Activated T-cell treated with anti-CD3 and anti-CD28 coated beads, Interleukin-2, amount 50 U/mL, for 24 hours (primary cell): ENCODE data around the gene ACOT11.

Experiments used
- DNase-seq: peaks from one replicate; pipeline ENCODE4 v3.0.0-alpha.2; 2020
- H3K27ac Mint-ChIP-seq: 2 replicates; pipeline ENCODE4 v1.8.0; 2020; ENCODE audit warnings: mild to moderate bottlenecking, mixed read lengths
- H3K27me3 Mint-ChIP-seq: 2 replicates; pipeline ENCODE4 v1.8.0; 2020; ENCODE audit warnings: mixed read lengths
- H3K36me3 Mint-ChIP-seq: 2 replicates; pipeline ENCODE4 v1.8.0; 2020; ENCODE audit warnings: low read depth, mixed read lengths
- H3K4me1 Mint-ChIP-seq: 2 replicates; pipeline ENCODE4 v1.8.0; 2020; ENCODE audit warnings: low read depth, mixed read lengths
- H3K4me3 Mint-ChIP-seq: 2 replicates; pipeline ENCODE4 v1.8.0; 2020; ENCODE audit warnings: mild to moderate bottlenecking, moderate library complexity, mixed read lengths
- H3K9me3 Mint-ChIP-seq: 2 replicates; pipeline ENCODE4 v1.8.0; 2020; ENCODE audit warnings: mixed read lengths

ACOT11 gene

GRCh38 chr1:54600947-54601721, 53.1 kb downstream of the ACOT11 start:
- no peak overlapping the region for H3K27ac Mint-ChIP-seq

GRCh38 chr1:54601730-54602129, 53.7 kb downstream of the ACOT11 start:
- no peaks in the 10 kb centered on the region for H3K36me3 Mint-ChIP-seq
- no peaks in the 10 kb centered on the region for H3K9me3 Mint-ChIP-seq
- peaks cover 15% of the 10 kb centered on the region for H3K4me1 Mint-ChIP-seq
- DNase-seq = no peak
- no peak overlapping the region for H3K27ac Mint-ChIP-seq
- no peaks in the 10 kb centered on the region for H3K27me3 Mint-ChIP-seq
- H3K4me3 Mint-ChIP-seq = no peak overlapping the region

More at GRCh38 chr1:54600947-54601721, 53.1 kb downstream of the ACOT11 start:
- no peak for DNase-seq
- H3K9me3 Mint-ChIP-seq = no peaks in the 10 kb centered on the region
- no peaks in the 10 kb centered on the region for H3K27me3 Mint-ChIP-seq
- H3K4me3 Mint-ChIP-seq = no peak overlapping the region
- no peaks in the 10 kb centered on the region for H3K36me3 Mint-ChIP-seq
- peaks cover 15% of the 10 kb centered on the region for H3K4me1 Mint-ChIP-seq

- no peak overlapping the region for H3K27ac Mint-ChIP-seq
Observed at GRCh38 chr1:54602554-54602953, 54.5 kb downstream of the ACOT11 start.

GRCh38 chr1:54603241-54603640, 55.2 kb downstream of the ACOT11 start:
- no peak overlapping the region for H3K4me3 Mint-ChIP-seq
- no peak overlapping the region for H3K27ac Mint-ChIP-seq
- H3K4me1 Mint-ChIP-seq = peaks cover 15% of the 10 kb centered on the region
- H3K36me3 Mint-ChIP-seq = no peaks in the 10 kb centered on the region
- no peaks in the 10 kb centered on the region for H3K9me3 Mint-ChIP-seq
- H3K27me3 Mint-ChIP-seq = no peaks in the 10 kb centered on the region
- no peak for DNase-seq

More at GRCh38 chr1:54602554-54602953, 54.5 kb downstream of the ACOT11 start:
- H3K9me3 Mint-ChIP-seq = no peaks in the 10 kb centered on the region
- no peaks in the 10 kb centered on the region for H3K36me3 Mint-ChIP-seq
- H3K4me3 Mint-ChIP-seq = no peak overlapping the region
- no peak for DNase-seq
- no peaks in the 10 kb centered on the region for H3K27me3 Mint-ChIP-seq
- peaks cover 15% of the 10 kb centered on the region for H3K4me1 Mint-ChIP-seq

- Mint-ChIP-seq H3K4me1 (peaks cover 15% of the 10 kb centered on the region), H3K9me3 (no peaks in the 10 kb centered on the region), H3K27me3 (no peaks in the 10 kb centered on the region), H3K36me3 (no peaks in the 10 kb centered on the region), H3K27ac (no peak overlapping the region), H3K4me3 (no peak overlapping the region)
- DNase-seq = no peak
Observed at GRCh38 chr1:54604051-54604450, 56.0 kb downstream of the ACOT11 start.

GRCh38 chr1:54604572-54605370, 56.7 kb downstream of the ACOT11 start:
- Mint-ChIP-seq H3K27me3 (no peaks in the 10 kb centered on the region), H3K36me3 (no peaks in the 10 kb centered on the region), H3K4me1 (peaks cover 15% of the 10 kb centered on the region), H3K4me3 (no peak overlapping the region), H3K27ac (peak overlapping the region; percentile 59), H3K9me3 (no peaks in the 10 kb centered on the region)
- peak; percentile 45 for DNase-seq

- no peak for DNase-seq
- H3K27ac Mint-ChIP-seq = no peak overlapping the region
- H3K9me3 Mint-ChIP-seq = no peaks in the 10 kb centered on the region
- H3K36me3 Mint-ChIP-seq = no peaks in the 10 kb centered on the region
- H3K27me3 Mint-ChIP-seq = no peaks in the 10 kb centered on the region
- H3K4me1 Mint-ChIP-seq = peaks cover 15% of the 10 kb centered on the region
- H3K4me3 Mint-ChIP-seq = no peak overlapping the region
Observed at GRCh38 chr1:54606096-54606989, 58.3 kb downstream of the ACOT11 start.

- H3K27ac Mint-ChIP-seq = no peak overlapping the region
- peaks cover 15% of the 10 kb centered on the region for H3K4me1 Mint-ChIP-seq
- H3K36me3 Mint-ChIP-seq = no peaks in the 10 kb centered on the region
- no peaks in the 10 kb centered on the region for H3K27me3 Mint-ChIP-seq
- H3K4me3 Mint-ChIP-seq = no peak overlapping the region
- no peak for DNase-seq
- H3K9me3 Mint-ChIP-seq = no peaks in the 10 kb centered on the region
Observed at GRCh38 chr1:54606990-54607325, 58.9 kb downstream of the ACOT11 start.

- H3K36me3 Mint-ChIP-seq = no peaks in the 10 kb centered on the region
- H3K27me3 Mint-ChIP-seq = no peaks in the 10 kb centered on the region
- peaks cover 15% of the 10 kb centered on the region for H3K4me1 Mint-ChIP-seq
- no peak overlapping the region for H3K4me3 Mint-ChIP-seq
- no peaks in the 10 kb centered on the region for H3K9me3 Mint-ChIP-seq
- no peak for DNase-seq
- no peak overlapping the region for H3K27ac Mint-ChIP-seq
Observed at GRCh38 chr1:54607821-54608565, 60.0 kb downstream of the ACOT11 start.

GRCh38 chr1:54608566-54609230, 60.7 kb downstream of the ACOT11 start:
- no peak for DNase-seq
- Mint-ChIP-seq H3K9me3 (no peaks in the 10 kb centered on the region), H3K27me3 (no peaks in the 10 kb centered on the region), H3K36me3 (no peaks in the 10 kb centered on the region), H3K4me3 (no peak overlapping the region), H3K4me1 (peaks cover 15% of the 10 kb centered on the region), H3K27ac (no peak overlapping the region)

GRCh38 chr1:54609301-54609921, 61.4 kb downstream of the ACOT11 start:
- no peak for DNase-seq

GRCh38 chr1:54610048-54610447, 62.0 kb downstream of the ACOT11 start:
- no peaks in the 10 kb centered on the region for H3K36me3 Mint-ChIP-seq
- H3K4me3 Mint-ChIP-seq = no peak overlapping the region
- H3K4me1 Mint-ChIP-seq = peaks cover 4% of the 10 kb centered on the region
- DNase-seq = no peak
- no peaks in the 10 kb centered on the region for H3K27me3 Mint-ChIP-seq
- no peak overlapping the region for H3K27ac Mint-ChIP-seq
- H3K9me3 Mint-ChIP-seq = no peaks in the 10 kb centered on the region

More at GRCh38 chr1:54609301-54609921, 61.4 kb downstream of the ACOT11 start:
- H3K27me3 Mint-ChIP-seq = no peaks in the 10 kb centered on the region
- peaks cover 10% of the 10 kb centered on the region for H3K4me1 Mint-ChIP-seq
- no peaks in the 10 kb centered on the region for H3K36me3 Mint-ChIP-seq
- no peaks in the 10 kb centered on the region for H3K9me3 Mint-ChIP-seq
- H3K27ac Mint-ChIP-seq = no peak overlapping the region
- no peak overlapping the region for H3K4me3 Mint-ChIP-seq
